GM18526 (cell line): Measurements from ENCODE around the gene RNF213.

Experiments
- POLR2A ChIP-seq: IDR thresholded peaks from 3 replicates; pipeline ENCODE4 v1.6.1; 2011; ENCODE audit not compliant: insufficient read length; ENCODE audit errors: extremely low read depth

Gene RNF213

DNA sequence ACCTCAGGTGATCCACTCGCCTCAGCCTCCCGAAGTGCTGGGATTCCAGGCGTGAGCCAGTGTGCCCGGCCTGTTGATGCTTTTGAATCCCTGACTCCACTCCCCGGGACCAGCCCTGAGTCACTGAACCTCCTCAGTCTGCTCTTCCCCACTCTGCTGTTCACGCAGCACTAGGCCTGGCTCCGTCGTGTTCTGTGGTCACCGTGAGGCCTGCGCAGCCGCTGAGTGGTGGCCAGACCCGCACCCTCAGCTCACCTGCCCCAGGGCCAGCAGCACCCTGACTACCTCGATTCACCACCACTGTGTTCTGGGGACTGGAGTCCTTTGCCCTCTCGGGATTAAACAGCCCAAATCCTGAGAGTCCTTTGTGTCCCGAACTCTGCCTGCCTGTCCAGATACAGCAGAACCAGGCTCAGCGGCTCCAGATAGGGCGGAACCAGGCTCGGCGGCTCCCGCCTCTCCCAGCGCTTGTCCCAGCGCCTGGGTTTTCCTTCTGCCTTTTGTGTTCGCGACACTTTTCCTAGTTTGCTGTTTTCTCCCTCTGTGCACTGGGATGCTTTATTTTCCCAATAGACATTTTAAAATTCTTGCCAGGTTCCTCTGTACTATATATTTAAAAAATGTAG lies 95.7 kb downstream of the RNF213 start:
- TF ChIP-seq POLR2A = no peak

DNA sequence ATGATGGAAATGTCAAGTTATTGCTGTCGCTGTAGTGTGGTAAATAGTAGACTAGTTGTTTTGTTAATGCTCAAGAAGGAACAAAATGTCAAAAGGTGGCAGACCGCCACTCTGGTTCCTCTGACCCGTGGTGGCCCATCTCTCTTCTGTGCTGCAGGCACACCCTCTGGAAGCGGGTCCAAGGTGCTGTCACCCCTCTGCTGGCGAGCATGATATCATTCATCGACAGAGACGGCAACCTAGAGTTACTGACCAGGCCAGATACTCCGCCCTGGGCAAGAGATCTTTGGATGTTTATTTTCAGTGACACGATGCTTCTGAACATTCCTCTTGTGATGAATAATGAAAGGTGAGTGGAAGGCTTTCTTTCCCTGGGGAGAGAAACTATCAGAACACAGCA lies 97.5 kb downstream of the RNF213 start:
- no peak for TF ChIP-seq POLR2A

DNA sequence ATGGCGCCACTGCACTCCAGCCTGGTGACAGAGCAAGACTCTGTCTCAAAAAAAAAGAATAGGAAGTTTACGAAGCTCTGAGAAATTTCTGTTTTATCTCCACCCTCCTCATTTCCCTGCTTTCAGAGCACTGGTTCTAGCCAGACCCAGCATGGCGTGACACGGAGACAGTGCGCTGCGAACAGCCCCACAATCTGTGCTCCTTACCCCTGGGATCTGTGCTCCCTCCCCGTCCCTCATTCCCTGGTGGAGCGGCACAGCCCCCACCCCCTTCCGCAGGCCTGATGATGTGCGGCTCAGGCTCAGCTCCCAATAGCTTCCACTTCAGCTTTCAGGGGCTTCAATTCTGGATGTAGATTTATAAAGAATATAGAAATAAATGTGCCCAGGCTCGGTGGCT lies 98.2 kb downstream of the RNF213 start:
- no peak for TF ChIP-seq POLR2A

DNA sequence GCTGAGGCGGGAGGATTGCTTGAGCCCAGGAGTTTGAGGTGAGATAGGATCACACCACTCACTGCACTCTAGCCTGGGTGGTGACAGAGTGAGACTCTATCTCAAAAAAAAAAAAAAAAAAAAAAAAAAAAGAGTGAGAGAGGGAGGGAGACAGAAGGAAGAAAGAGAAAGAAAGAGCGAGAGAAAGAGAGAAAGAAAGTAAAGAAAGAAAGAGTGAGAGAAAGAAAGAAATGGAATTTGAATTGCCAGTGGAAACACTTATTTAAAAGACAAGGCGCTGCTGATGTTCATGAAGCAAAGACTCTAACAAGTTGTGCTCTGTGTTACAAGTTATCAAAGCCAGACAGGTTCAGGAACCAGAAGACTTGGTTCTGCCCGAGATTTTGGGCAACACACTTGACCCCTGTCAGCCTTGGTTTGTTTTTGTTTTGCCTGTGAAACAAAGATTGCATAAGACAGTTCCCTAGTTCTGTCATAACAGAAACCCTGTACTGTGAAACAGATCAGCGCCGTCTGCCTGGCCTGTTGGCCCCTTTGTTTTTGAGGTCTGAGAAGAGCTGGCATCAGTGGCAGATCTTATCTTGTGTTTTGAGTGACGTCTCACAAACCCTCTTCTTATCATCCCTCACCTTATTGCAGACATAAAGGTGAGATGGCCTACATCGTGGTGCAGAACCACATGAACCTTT lies 98.9 kb downstream of the RNF213 start:
- TF ChIP-seq POLR2A = no peak

DNA sequence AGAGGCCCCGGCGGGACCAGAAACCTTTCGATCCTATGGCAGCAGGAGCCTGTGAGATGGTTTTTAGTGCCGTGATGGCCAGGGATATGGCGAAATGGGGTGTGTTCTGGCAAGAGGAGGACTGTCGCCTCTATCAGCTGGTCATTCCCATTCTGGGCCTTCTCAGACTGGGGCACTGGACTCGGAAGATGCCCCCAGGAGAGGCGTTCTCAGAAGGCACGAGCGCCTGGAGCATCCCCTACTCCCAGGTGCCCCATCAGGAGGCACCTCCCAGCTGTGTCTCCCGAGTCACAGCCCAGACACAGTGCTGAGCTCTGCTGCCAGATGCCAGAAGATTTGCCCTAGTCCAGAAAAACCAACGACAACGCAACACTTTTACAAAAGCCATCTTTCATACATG lies 99.7 kb downstream of the RNF213 start:
- TF ChIP-seq POLR2A = no peak

DNA sequence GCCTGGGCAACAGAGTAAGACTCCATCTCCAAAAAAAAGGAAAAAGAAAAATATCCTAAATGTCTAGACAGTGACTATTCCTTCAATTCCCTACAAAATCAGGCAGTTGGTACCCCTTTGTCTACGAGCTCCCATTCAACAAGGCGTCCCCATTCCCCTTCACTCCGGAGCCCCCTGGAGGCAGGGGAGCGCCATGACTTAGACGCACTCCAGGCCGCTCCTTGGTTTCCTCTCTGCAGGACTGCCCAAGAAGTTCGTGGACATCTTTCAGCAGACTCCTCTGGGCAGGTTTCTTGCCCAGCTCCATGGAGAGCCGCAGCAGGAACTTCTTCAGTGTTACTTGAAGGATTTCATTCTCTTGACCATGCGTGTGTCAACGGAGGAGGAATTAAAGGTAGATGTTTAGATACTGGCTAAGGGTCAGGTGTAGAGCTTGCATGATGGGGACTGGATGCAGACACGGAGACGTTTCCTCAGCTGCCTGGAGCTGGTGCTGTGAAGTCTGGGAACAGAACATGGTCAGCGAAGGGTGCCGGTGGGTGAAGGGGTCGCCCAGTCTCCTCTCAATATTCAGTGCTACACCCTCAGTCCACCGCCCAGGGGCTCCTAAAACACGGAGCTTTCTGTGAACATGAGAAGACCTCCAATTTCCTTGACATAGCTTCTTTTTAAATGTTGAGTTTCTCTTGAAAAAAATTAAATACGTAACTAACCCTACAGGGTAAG lies 101.0 kb downstream of the RNF213 start:
- no peak for TF ChIP-seq POLR2A

DNA sequence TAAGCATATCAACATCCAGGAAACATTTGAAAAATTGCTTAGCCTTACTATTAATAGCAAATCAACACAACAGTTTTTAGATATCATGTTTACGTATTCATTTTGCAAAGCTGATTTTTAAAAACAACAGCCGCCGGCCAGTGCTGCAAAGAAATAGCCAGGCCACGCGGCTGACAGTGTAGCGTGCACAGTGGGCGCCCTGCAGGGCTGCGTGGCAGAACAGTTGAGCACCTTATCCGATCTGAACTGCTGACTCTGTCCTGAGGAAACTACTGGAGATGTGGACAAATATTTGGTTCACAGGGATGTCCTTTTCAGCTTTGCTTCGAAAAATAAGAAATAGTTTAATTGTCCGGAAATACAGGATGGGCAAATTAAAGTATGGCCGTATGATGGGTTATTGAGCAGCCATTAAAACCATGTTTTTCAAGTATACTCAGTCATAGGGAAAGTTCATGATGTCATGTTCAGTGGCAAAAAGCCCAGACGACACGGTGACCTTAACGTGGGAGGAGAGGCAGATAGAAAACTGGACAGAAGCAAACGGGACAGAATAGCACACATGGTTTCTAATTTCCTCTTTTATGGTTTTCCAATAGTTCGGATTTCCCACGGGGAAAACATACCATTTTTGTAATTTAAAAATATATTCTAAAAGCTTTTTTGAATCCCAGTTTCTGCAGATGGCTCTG lies 101.9 kb downstream of the RNF213 start:
- no peak for TF ChIP-seq POLR2A

DNA sequence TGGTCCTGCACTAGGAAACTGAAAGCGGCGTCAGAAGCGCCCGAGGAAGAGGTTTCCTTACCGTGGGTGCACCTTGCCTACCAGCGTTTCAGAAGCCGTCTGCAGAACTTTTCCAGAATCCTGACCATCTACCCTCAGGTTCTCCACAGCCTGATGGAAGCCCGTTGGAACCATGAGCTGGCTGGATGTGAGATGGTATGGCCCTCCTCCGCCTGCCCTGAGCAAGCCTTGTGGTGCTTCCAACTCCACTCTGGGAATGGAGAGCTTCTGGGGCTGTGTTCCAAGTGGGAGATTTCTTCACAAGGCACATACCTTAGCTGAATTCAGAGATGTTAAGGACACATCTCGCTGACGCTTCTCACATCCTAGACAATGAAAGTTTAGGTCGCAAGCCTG lies 102.5 kb downstream of the RNF213 start:
- TF ChIP-seq POLR2A = no peak

DNA sequence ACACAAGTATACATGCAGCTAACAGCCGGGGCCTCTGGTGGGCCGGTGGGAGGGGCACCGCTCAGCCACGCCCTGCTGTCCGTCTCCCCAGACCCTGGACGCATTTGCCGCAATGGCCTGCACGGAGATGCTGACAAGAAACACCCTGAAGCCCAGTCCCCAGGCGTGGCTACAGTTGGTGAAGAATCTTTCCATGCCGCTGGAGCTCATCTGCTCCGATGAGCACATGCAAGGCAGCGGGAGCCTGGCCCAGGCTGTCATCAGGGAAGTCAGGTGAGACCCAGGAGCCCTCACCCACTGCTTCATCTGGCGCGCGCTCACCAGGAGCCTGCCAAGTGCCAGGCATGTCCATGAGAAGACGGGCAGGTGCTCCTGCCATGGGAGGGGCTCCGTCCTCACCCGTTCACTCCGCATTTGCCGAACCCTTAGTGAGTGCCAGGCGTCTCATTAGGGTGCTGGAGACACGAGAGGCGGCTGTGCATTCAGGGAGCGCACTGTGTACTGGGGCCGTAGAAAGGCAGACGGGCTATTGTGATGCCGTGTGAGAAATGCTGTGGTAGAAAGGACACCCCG lies 103.0 kb downstream of the RNF213 start:
- TF ChIP-seq POLR2A = no peak

DNA sequence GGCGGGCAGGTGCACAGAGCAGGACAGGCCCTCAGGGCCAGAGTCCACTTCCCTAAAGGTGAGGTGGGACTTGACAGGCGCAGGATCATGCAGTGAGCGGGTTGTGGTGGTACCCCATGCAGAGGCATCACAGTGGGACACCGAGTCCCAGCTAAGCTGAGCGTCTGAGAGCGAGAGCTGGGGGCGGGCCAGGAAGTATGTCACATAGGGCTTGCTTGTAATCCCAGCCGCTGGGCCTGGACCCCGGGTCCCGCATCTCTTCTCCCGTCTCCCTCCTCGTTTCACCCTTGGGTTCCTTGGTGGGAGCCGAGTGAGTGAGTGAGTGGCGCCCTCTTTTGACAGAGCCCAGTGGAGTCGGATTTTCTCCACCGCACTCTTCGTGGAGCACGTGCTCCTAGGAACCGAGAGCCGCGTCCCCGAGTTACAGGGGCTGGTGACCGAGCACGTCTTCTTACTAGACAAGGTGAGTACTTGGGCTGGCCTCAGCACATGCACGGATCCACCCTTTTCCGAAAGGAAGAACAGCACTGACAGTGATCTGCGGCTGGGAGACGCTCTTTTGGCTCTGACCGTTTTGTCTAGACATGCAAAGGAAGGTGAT lies 103.5 kb downstream of the RNF213 start:
- no peak for TF ChIP-seq POLR2A

DNA sequence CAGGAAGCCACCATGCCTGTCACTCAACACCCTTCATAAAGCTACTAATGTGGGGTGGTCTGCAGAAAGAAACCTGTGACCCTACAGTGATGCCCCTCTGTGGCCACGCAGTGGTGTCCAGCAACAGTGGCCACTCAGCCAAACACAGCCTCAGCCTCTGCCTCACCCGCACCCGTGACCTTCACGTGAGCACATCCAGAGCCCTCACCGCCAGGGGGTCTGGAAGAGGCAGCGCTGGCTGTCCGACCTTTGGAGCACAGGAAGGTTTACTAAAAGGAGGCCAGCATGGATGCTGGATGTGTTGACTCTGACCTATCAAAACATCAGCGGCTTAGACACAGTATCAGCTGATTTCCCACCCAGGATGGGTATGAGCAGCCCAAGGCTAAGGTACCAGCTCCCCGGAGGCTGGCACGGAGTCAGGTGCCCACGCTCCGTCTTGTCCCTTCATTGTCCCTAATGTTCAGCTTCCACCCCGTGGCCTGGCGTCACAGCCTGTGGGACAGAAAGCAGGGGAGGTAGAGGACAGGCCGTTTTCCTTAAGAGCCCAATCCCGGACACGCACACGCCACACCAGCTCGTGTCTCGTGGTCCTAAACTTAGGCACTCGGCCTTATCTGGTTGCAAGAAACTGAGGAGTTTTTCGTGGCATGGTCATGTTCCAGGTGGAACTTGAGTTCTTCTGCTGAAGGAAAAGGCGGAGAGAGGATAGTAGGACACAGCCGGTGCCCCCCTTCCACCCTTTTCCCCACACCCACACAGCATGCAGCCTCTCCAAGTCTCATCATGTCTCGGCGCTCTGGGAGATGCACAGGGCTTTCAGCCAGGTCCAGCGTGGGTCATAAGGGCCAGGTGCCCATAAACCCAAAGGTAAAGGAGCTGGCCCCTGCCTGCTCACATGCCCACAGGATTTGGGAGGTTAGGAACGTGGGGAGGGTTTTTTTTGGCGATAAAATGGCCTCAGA lies 104.6 kb downstream of the RNF213 start:
- no peak for TF ChIP-seq POLR2A

DNA sequence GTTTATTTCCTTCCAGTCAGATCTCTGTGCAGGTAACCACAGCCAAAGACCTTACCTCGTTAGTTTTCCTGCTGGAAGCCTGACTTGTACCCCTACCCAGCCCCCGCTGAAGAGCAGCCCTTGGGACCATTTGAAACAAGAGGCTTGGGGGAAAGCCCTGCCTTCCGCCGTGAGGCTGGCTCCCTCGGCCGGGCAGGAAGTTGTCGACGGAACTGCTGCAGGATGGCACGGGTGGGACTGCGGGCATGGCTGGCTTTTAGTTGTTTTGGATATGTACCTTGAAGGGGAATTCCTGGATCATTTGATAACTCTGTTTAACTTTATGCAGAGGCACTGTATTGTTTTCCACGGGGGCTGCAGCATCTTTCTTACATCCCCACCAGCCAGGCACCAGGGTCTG lies 105.3 kb downstream of the RNF213 start:
- no peak for TF ChIP-seq POLR2A

DNA sequence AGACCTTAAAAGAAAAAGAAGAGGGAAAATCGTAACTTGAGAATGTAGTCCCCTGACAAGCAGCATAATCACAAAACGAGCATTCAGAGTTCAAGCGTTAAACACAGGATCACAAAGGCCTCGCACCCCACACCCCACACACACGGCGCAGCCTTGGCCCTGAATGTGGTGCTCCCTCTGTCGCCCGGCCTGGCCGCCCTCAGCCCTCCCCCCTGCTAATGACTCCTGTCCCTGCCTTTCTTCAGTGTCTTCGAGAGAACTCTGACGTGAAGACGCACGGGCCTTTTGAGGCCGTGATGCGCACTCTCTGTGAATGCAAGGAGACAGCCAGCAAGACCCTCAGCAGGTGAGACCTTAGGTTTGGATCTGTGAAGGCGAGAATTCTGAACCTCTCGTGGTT lies 106.9 kb downstream of the RNF213 start:
- TF ChIP-seq POLR2A = no peak

DNA sequence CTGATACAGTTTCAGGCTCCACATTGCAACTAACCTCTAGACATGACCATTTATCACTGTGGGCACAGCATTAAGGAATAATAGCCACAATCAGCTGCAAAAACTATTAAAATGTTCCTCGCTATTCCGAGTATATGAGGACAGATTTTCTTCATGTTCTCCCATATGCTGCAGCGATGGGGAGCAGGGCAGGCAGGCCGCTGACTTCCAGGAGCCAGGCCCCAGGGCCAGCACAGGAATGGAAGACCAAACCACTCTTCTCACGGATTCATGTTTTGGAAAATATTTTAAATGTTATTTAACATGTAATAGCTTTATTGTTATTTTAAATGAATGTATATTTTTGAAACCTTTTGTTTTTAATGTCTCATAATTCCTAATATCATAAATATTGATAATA lies 110.5 kb downstream of the RNF213 start:
- no peak for TF ChIP-seq POLR2A

DNA sequence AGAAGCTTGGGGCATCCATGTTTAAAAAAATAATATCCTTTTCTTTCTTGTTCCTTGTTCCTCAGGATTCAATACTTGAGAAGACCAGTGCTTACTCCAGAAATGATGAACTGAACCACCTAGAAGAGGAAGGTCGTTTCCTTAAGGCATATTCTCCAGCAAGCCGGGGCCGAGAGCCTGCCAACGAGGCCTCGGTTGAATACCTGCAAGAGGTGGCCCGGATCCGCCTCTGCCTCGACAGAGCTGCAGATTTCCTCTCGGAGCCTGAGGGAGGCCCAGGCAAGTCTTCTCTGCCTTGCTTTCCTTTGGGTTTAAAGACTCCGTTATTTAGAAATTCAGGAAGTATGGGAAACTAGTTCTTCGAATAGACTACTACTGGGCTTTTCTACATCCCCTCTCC lies 111.8 kb downstream of the RNF213 start:
- peak; percentile 17 for TF ChIP-seq POLR2A
